ENCODE data around the gene SHPK. TPM values are rescaled to one million over a fixed set of nuclear protein-coding genes. Genes with fewer than 3 reads are reported as not detected.

SHPK gene
- 15.3 TPM for total RNA-seq

- DNase-seq = peak; percentile 99
Observed at GRCh38 chr17:3636154-3636907, at the start of gene SHPK, which contains the start of gene CTNS. Gene SHPK (minus strand): TSS chr17:3636250. CDS start chr17:3636219, 31 bp downstream. Gene CTNS (plus strand): TSS chr17:3636760. CDS start chr17:3640207, 3,447 bp downstream.

- DNase-seq = no peak
Observed at GRCh38 chr17:3685174-3685573, 49.1 kb upstream of the SHPK start.

GRCh38 chr17:3683054-3683511 is 47.0 kb upstream of the SHPK start:
- no peak for DNase-seq

- DNase-seq = no peak
Observed at GRCh38 chr17:3682033-3682432, 46.0 kb upstream of the SHPK start.

- no peak for DNase-seq
Observed at GRCh38 chr17:3681565-3681964, 45.5 kb upstream of the SHPK start.

GRCh38 chr17:3681057-3681456 is 45.0 kb upstream of the SHPK start:
- no peak for DNase-seq

- DNase-seq = no peak
Observed at GRCh38 chr17:3679531-3680126, 43.6 kb upstream of the SHPK start.

GRCh38 chr17:3678821-3679530 is 42.9 kb upstream of the SHPK start:
- DNase-seq = no peak

- DNase-seq = no peak
Observed at GRCh38 chr17:3678095-3678820, 42.2 kb upstream of the SHPK start.

GRCh38 chr17:3675886-3676285 is 39.8 kb upstream of the SHPK start:
- DNase-seq = no peak

- DNase-seq = no peak
Observed at GRCh38 chr17:3672571-3672970, 36.5 kb upstream of the SHPK start.

GRCh38 chr17:3669548-3669947 is 33.5 kb upstream of the SHPK start:
- no peak for DNase-seq

- DNase-seq = no peak
Observed at GRCh38 chr17:3669085-3669347, 33.0 kb upstream of the SHPK start.

GRCh38 chr17:3668279-3669084 is 32.4 kb upstream of the SHPK start, which contains the start of the genes EMC6 and TAX1BP3:
Gene EMC6 (plus strand): TSS chr17:3668812. CDS start chr17:3669147, 335 bp downstream.
Gene TAX1BP3 (minus strand): TSS chr17:3668578. CDS start chr17:3668526, 52 bp downstream.
- DNase-seq = peak; percentile 100

GRCh38 chr17:3667366-3668278 is 31.6 kb upstream of the SHPK start:
- peak; percentile 95 for DNase-seq

GRCh38 chr17:3666516-3666915 is 30.5 kb upstream of the SHPK start:
- no peak for DNase-seq

- DNase-seq = no peak
Observed at GRCh38 chr17:3665834-3666233, 29.8 kb upstream of the SHPK start.

GRCh38 chr17:3663102-3664011 is 27.3 kb upstream of the SHPK start:
- DNase-seq = no peak

- DNase-seq = no peak
Observed at GRCh38 chr17:3660311-3660891, 24.4 kb upstream of the SHPK start.
